Lower lobe of right lung (tissue), 2 donors: Measurements from ENCODE around the gene PMPCA. TPM values are rescaled to one million over a fixed set of nuclear protein-coding genes. Genes with fewer than 3 reads are reported as not detected.

Experiments used
- ATAC-seq, 2 donors: fragments of 200-7000 bp; cut with Tn5 transposase; one replicate each; pipeline ENCODE4 v1.9.1; 2020 to 2022; ENCODE audit warnings: mild to moderate bottlenecking in 2 of 2, moderate library complexity in 2 of 2
- DNase-seq: peaks from one replicate; pipeline ENCODE4 v3.0.0-alpha.2; 2020
- H3K27ac ChIP-seq: fragments of 200-600 bp; one replicate; pipeline ENCODE4 v1.8.0; 2022
- H3K27me3 ChIP-seq: fragments of 200-600 bp; one replicate; pipeline ENCODE4 v1.8.0; 2022; ENCODE audit warnings: low read depth
- H3K36me3 ChIP-seq: fragments of 200-600 bp; one replicate; pipeline ENCODE4 v1.8.0; 2022; ENCODE audit warnings: mild to moderate bottlenecking
- H3K4me1 ChIP-seq: fragments of 200-600 bp; one replicate; pipeline ENCODE4 v1.8.0; 2022
- H3K4me3 ChIP-seq: fragments of 200-600 bp; one replicate; pipeline ENCODE4 v1.8.0; 2022; ENCODE audit warnings: mild to moderate bottlenecking
- H3K9me3 ChIP-seq: fragments of 200-600 bp; one replicate; pipeline ENCODE4 v1.8.0; 2022
- intact Hi-C: fragments of 100-400 bp; cut with DNase I; formaldehyde crosslinking; loops from one replicate; pipeline ENCODE4 v1.11.0; 2022
- total RNA-seq: library from RNA; stranded (reverse); fragmentation: NEBNext Ultra II Directional; extraction: Animal tissue kit (Norgen Biotek cat#: 25700); gene quantifications from one replicate; pipeline ENCODE4 v1.2.1, GENCODE V29; 2021
- TF ChIP-seq, protein P1 (sequence below): fragments of 200-600 bp; IDR thresholded peaks from one replicate; pipeline ENCODE4 v1.8.0; 2022; ENCODE audit warnings: antibody characterized with exemption, mild to moderate bottlenecking
- donor health status: DM: no; HTN: yes; CAD: no; lungs with severe emphysema.

PMPCA gene
- total RNA-seq, 1 donor from 2014 or later, result 43.2 TPM

DNA sequence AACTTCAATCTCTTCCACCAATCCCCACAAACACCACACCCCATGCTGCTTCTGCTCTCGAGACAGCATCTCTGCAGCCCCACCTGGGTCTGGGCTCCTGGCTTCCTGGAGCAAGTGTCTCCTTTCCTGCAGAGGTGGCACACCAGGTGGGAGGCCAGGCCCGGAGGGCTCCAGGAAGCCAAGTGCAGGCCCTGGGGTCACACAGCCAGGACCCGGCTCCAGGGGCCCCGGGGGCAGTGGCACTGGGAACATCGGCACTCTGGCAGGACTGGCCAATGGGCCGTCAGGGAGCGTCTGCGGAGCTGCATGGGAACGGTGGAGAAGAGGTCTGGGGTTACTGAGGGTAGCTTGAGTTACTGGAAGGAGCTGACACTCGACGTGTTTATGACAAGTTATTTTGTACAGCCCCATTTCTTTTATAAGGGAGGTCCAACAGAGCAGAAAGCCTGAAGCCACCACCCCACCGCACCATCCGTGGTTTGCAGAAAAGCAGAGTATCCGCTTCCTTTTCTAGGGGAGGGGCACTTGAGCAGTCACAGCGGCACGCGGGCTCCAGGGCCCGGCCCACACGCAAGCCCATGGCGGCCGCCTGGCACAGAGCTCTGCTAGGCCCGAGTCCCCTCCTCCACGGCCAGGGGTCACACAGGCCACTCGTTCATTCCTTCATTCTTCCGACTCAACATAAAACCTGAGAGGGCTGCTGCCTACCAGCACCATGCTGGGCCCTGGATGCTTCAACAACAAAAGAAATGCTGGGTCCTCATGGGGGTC is 43.8 kb downstream of the PMPCA start:
- ATAC-seq, result peak; percentile 15 to 18
- H3K4me1 ChIP-seq, result no peaks in the 10 kb centered on the region
- TF ChIP-seq, protein P1, sequence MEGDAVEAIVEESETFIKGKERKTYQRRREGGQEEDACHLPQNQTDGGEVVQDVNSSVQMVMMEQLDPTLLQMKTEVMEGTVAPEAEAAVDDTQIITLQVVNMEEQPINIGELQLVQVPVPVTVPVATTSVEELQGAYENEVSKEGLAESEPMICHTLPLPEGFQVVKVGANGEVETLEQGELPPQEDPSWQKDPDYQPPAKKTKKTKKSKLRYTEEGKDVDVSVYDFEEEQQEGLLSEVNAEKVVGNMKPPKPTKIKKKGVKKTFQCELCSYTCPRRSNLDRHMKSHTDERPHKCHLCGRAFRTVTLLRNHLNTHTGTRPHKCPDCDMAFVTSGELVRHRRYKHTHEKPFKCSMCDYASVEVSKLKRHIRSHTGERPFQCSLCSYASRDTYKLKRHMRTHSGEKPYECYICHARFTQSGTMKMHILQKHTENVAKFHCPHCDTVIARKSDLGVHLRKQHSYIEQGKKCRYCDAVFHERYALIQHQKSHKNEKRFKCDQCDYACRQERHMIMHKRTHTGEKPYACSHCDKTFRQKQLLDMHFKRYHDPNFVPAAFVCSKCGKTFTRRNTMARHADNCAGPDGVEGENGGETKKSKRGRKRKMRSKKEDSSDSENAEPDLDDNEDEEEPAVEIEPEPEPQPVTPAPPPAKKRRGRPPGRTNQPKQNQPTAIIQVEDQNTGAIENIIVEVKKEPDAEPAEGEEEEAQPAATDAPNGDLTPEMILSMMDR, result no peak
- H3K9me3 ChIP-seq, result no peaks in the 10 kb centered on the region
- H3K27me3 ChIP-seq, result no peaks in the 10 kb centered on the region
- intact Hi-C loops, result no loop called here
- H3K27ac ChIP-seq, result no peak overlapping the region
- H3K4me3 ChIP-seq, result no peak overlapping the region
- H3K36me3 ChIP-seq, result peaks cover 98% of the 10 kb centered on the region
- DNase-seq, result peak; percentile 36

DNA sequence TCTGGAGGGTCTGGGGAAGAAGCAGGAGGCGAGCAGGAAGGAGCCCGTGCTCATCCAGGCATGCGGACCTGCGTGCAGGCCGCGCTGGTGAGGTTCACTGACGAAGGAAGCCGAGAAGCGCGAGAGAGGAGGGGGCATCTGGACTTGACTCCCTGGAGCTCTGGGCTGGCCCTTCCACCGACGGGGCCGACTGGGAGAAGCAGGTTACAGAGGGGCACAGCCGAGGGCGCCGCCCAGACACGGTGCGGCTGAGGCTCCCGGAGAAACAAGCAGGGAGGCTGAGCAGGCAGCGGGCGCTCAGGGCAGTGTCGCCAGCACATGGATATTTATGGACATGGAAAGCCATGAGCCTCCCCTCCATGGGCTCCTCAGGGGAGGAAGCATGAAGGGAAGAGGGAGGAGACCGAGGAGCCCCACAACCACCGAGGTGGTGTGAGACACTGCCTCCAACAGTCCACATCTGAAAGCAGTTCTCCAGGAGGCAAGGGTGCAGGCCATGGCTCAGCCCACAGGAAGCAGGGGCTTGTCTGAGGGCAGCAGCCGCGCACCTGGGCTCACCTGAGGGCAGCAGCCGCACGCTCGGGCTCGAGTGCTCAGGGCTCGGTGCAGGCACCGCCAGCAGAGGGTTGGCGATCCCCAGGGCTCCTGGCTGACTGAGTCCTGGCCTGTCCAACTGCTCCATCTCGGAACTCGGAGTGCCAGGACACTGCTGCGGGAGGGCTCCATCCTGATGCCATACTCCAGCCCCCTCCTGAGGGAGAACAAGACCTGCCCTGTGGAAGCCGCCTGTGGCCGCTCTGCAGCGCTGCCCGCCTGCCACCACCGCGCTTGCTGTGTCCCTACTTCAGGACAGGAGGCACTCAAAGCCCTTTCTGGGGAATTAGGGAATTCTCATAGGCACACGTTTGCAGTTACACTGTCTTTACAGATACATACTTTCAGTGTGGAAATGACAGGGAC is 44.9 kb downstream of the PMPCA start:
- no peaks in the 10 kb centered on the region for H3K4me1 ChIP-seq
- no peak overlapping the region for H3K27ac ChIP-seq
- H3K27me3 ChIP-seq, result no peaks in the 10 kb centered on the region
- intact Hi-C loops, result no loop called here
- no peaks in the 10 kb centered on the region for H3K9me3 ChIP-seq
- H3K4me3 ChIP-seq, result no peak overlapping the region
- H3K36me3 ChIP-seq, result peaks cover 98% of the 10 kb centered on the region
- ATAC-seq, result peak in 1 of 2 donors; percentile 35
- DNase-seq, result peak; percentile 40
- TF ChIP-seq, protein P1, result no peak

DNA sequence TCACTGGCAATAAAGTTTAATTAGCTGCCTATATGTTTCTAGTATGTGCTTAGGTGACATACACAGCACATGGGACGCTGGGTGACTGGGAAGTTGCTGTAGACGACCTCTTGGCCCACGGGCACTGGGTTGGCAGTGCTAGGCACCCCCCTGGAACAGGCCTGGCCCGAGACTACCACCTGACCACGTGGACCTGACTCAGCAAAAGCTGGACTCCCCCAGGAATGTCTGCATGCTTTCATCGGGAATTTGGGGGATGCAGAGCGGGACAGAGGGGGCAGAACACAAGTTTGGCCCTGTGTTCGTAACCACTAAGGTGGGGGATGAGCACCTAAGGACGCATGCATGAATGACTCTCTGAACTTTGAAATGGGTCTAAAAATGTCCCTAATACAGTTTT is 45.8 kb downstream of the PMPCA start:
- no peak for ATAC-seq
- Histone ChIP-seq H3K27me3 (no peaks in the 10 kb centered on the region), H3K4me1 (no peaks in the 10 kb centered on the region), H3K4me3 (no peak overlapping the region), H3K27ac (no peak overlapping the region), H3K36me3 (peaks cover 98% of the 10 kb centered on the region), H3K9me3 (no peaks in the 10 kb centered on the region)
- DNase-seq, result no peak
- TF ChIP-seq, protein P1, result no peak
- intact Hi-C loops, result no loop called here

GRCh38 chr9:136457326-136457725 is 46.9 kb downstream of the PMPCA start:
- DNase-seq, result no peak
- TF ChIP-seq, protein P1, result no peak
- H3K27ac ChIP-seq, result no peak overlapping the region
- H3K4me1 ChIP-seq, result no peaks in the 10 kb centered on the region
- H3K4me3 ChIP-seq, result no peak overlapping the region
- H3K36me3 ChIP-seq, result peaks cover 98% of the 10 kb centered on the region
- no peaks in the 10 kb centered on the region for H3K9me3 ChIP-seq
- ATAC-seq, result no peak
- intact Hi-C loops, result no loop called here
- no peaks in the 10 kb centered on the region for H3K27me3 ChIP-seq

- no peak for DNase-seq
- H3K4me3 ChIP-seq, result no peak overlapping the region
- intact Hi-C loops, result no loop called here
- ATAC-seq, result no peak
- no peaks in the 10 kb centered on the region for H3K27me3 ChIP-seq
- H3K4me1 ChIP-seq, result no peaks in the 10 kb centered on the region
- TF ChIP-seq, protein P1, result no peak
- no peak overlapping the region for H3K27ac ChIP-seq
- H3K9me3 ChIP-seq, result no peaks in the 10 kb centered on the region
- peaks cover 100% of the 10 kb centered on the region for H3K36me3 ChIP-seq
These were observed 49.0 kb downstream of the PMPCA start for GRCh38 chr9:136459425-136459824.
